Activated naive CD4-positive, alpha-beta T cell (primary cell): ENCODE data around the gene INTS1.

ENCODE experiments used
- DNase-seq, 4 experiments: peaks; one replicate each; lab custom pipeline; 2025; lab: John Stamatoyannopoulos, UW

The INTS1 gene

GRCh38 chr7:1503816-1504775 is at the start of gene INTS1:
Gene INTS1, minus strand, starts transcription at chr7:1504389. Its CDS starts 429 bp downstream, at chr7:1503960.
- peak; percentile 65 to 85 (median 80) for DNase-seq

GRCh38 chr7:1553512-1554210 is 49.5 kb upstream of the INTS1 start:
- DNase-seq = no peak

- DNase-seq = no peak
Measured at GRCh38 chr7:1552200-1552599, 48.0 kb upstream of the INTS1 start.

DNA sequence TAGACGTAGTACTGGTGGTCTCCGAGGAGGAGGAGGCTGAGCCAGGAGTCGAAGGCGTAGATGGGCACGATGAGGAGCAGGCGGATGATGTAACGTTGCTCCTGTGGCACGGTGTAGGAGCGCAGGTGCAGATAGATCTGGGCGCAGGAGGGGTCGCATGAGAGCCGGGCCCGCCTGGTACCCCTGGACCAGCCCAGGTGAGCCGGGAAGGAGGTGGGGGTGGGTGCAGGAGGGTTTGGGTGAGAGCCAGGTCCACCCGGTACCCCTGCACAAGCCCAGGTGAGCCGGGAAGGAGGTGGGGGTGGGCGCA is 46.6 kb upstream of the INTS1 start:
- DNase-seq = no peak

DNA sequence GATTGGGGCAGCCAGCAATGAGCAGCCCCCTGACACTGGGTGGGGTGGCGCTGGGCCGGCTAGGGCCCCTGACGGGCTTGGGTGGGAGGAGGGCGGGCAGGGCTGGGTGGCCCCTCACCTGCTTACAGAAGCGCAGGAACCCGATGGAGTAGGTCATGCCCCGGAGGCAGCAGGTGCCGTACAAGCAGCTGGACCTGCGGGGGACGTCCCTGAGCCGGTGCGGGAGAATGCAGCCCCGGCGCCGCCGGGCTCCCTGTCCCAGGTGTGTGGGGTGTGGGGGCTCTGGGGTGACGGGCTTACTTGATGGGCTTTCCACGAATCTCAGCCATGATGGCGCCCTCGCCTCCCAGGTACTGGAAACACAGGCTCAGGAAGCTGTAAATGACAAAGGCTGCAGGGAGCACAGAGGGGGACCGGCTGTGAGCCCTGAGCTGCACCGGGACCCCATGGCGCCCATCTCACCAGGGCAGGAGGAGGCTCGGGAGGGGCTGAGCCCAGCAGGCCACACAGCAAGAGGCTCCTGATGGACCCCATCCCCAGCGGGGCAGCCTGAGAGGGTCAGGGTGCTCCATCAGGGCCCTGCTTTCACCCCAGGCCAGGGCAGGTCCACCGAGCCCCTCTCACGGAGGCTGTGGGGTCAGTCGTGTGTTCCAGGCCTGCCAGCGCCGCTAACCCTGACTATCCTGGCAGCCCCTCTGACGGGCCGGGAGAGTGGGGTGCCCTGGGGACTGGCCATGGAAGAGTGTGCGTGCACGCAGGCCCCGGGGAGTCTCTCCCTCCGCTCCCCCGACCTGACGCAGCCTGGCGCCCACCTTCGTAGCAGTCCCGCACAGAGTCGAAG is 46.0 kb upstream of the INTS1 start:
- DNase-seq = no peak

- DNase-seq = no peak
Measured at GRCh38 chr7:1549357-1550004, 45.3 kb upstream of the INTS1 start.

GRCh38 chr7:1548944-1549343 is 44.8 kb upstream of the INTS1 start:
- DNase-seq = no peak

DNA sequence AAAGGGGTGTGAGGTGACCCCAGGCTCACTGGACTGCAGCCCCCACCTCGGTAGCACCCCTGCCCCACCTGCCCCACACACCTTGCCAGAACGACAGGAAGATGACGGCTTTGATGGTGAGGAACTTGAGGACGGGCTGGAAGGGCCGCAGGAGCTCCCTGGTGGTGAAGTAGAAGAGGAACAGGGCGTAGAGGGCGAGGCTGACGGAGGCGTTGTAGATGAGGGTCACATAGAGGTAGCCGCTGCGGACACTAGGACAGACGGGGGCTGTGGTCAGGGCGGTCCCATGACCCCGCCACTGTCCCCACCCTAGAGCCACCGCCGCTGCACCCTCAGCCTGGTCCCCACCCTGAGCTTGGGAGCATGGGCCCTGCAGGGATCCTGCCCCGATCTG is 44.2 kb upstream of the INTS1 start:
- DNase-seq = peak in 1 of 4 experiments; percentile 25

DNA sequence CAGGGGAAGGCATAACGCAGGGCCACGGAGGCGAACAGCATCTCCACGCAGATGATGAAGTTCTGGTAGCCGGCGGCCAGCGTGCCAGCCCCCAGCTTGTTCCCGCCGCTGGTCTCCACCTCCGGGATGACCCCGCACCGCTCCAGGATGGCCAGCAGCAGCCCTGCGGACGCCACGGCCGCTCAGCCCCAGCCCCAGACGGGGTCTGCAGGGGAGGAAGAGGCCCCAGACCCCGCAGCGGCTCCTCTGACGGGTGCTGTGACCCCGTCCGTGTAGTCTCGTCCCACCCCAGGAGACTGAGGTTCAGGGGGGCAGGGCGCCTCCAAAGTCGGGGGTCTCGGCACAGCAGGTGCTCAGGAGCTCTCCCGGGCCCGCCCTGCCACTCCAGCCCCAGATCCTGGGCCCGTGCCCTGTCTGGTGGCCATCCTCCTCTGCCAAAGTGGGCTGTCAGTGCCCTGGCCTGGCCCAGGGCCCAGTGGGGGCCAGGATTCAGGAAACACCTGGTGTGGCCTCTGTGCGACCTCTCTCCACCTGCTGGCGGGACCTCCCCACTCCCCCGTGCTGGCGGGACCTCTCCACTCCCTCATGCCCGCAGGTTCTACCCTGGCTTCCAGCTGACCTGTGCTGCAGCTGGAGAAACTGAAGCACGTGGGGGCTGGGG is 43.7 kb upstream of the INTS1 start:
- DNase-seq = no peak

- DNase-seq = no peak
Measured at GRCh38 chr7:1546909-1547776, 43.0 kb upstream of the INTS1 start.

DNA sequence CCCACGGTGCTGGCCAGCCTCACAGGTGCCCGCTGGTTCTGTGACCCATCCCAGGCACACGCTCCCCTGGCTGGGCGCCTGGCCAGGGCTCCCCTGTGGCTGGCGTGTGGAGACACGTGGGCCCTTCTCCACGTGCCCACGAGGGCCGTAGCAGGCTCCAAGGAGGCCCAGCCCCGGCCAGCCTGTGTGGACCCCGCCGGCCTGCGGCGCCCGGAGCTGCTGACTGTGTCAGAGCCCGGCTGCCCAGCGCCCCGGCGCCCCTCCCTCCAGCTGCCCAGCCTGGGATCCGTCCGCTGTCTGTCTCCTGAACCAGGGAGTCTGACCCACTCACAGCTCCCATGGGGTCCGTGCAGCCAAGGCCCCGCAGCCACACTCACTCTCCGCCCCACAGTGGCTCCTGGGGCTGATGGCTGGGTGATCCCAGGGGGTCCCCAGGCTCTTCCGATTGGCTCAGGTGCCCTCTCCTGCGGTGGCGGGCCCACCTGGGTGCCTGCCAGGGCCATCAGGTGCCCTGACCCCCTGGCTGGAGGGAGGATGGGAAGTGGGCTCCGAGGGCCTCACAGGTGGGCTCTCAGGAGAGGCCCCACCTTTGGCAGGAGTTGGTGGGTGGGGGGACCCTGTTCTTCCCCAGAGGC is 42.2 kb upstream of the INTS1 start:
- no peak for DNase-seq

DNA sequence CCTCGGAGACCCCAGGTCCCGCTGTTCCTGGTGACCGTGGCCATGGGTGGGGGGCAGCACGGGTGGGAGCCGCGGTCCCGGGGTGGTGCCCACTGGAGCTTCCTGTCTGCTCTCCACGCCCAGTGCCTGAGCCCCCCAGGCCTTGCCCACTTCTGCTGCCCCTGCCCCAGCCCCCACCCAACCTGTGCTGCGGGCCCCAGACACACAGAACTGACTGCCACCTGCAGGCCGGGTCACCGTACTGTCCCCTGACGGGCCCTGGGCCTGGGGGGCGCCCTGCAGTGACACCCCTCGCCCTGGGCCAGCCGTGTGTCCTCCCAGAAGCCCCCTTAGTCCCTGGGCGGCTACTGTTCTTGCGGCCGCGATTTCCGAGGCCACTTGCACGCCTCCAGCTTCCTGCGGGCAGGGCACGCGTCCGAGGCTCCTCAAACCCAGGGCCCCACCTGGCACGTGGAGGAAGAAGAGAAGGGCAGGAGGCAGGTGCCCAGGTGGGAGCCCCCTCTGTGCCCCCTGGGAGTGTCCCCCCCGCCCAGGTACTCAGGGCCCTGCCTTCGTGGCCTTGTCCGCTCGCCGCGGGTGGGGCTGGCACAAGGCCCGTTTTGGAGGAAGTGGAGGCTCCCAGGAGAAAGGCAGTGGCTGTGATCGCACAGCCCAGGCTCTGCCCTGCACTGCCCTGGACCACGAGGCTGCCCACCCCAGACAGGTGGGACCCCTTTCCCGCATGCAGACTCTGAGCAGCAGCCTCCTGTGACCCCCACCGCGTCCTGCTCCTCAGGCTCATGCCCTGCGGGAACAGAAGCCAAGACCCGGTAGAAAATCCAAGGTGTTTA is 41.4 kb upstream of the INTS1 start:
- no peak for DNase-seq

- DNase-seq = no peak
Measured at GRCh38 chr7:1544896-1545416, 40.8 kb upstream of the INTS1 start.

GRCh38 chr7:1544178-1544895 is 40.1 kb upstream of the INTS1 start:
- no peak for DNase-seq

GRCh38 chr7:1543826-1544177 is 39.6 kb upstream of the INTS1 start:
- no peak for DNase-seq

DNA sequence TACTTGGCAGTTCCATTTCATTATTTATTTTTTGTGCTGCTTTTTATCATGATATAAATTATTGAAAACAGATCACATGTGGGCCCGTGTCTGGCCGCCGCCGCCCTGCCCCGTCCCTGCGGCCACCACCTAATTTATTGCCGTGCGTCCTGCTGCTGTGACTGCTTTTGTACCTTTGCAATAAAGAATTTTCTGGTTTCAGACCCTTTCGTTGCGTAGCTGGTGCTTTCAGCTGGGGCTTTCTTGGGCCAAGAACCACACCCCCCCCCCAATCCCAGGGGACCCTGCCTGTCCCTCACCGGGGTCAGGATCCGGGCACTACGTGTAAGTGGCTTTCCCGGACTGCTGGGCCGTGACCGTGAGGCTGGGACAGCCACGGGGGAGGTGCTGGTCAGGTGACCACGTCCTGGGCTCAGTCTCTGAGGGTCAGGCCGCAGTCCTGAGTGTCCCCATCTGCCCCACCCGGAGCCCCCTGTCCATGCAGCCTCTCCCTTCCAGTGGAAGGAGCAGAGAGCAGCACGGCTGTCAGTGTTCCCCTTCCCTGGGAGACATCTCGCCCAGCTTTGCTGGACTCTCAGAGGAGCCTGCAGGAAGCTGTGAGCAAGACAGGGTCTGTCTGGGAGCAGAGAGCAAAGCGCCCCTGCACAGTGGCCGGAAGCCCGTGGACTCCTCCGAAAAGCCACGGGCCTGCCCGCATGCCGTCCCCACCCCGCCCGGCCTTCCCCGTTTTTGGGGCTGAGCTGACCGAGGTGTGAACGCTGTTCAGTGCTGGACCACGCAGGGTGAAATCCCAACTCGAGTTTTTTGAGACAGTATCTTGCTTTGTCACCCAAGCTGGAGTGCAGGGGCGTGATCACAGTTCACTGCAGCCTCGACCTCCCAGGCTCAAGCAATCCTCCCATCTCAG is 38.9 kb upstream of the INTS1 start:
- no peak for DNase-seq

DNA sequence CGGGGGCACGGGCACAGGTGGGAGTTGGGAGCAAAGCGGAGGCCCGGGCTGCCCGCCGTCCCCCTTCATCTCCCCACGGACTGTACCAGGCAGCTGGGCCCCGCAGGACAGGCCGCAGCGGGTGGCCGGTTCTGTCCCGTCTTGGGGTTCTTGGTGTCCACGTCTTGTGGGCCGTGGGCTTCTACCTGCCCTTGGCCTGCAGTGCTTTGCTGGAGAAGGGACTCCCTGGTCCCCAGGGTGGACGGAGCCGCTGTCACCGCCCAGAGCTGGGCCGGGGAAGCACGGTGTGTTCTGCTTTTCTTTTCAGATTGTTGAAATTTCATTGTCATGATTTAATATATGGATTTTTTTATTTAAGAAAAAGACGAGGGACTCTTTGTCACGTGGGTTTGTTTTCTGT is 38.1 kb upstream of the INTS1 start:
- no peak for DNase-seq
